A673 (cell line): ENCODE measurements around the gene SKOR1. TPM values are rescaled to one million over a fixed set of nuclear protein-coding genes. Genes with fewer than 3 reads are reported as not detected.

Experiments
- BruUV-seq: library from RNA; stranded (reverse); fragments of 400-500 nt; replicated peaks from 2 replicates; lab custom pipeline; 2021; lab: Mats Ljungman, UMichigan
- CTCF ChIA-PET: fragments of 300-600 bp; sonication (Branson Sonifier 250); formaldehyde crosslinking; loops from one replicate; lab custom pipeline; 2022; ENCODE audit warnings: antibody characterized with exemption; lab: Charles Lee
- POLR2A ChIA-PET: fragments of 300-600 bp; sonication (Branson Sonifier 250); formaldehyde crosslinking; loops from one replicate; lab custom pipeline; 2022; ENCODE audit warnings: antibody characterized with exemption; ENCODE audit not compliant: low non-redundant PET; lab: Charles Lee
- DNase-seq: peaks from one replicate; pipeline ENCODE4 v3.0.0-alpha.2; 2015; ENCODE audit warnings: low spot score
- H3K27ac ChIP-seq: fragments of 200-600 bp; sonication (generic); 2 replicates; pipeline ENCODE4 v1.5.1; 2016; ENCODE audit warnings: mixed run types, low read depth, mild to moderate bottlenecking, mixed read lengths, antibody characterized with exemption, low read length; ENCODE audit not compliant: poor library complexity, severe bottlenecking
- H3K27me3 ChIP-seq: fragments of 200-600 bp; sonication (generic); replicated peaks from 2 replicates; pipeline ENCODE4 v1.6.1; 2017; ENCODE audit warnings: mixed run types, low read depth, mild to moderate bottlenecking, mixed read lengths, antibody characterized with exemption, low read length; ENCODE audit not compliant: insufficient read depth, poor library complexity
- H3K36me3 ChIP-seq: fragments of 200-600 bp; sonication (generic); 2 replicates; pipeline ENCODE4 v1.6.1; 2016; ENCODE audit warnings: mixed run types, mild to moderate bottlenecking, mixed read lengths, antibody characterized with exemption, low read length; ENCODE audit not compliant: insufficient read depth, poor library complexity, severe bottlenecking
- H3K4me1 ChIP-seq: fragments of 200-600 bp; sonication (generic); 2 replicates; pipeline ENCODE4 v1.6.1; 2017; ENCODE audit warnings: mixed run types, mild to moderate bottlenecking, mixed read lengths, antibody characterized with exemption, low read length; ENCODE audit not compliant: insufficient read depth, poor library complexity, severe bottlenecking
- H3K4me3 ChIP-seq: fragments of 200-600 bp; sonication (generic); 2 replicates; pipeline ENCODE4 v1.5.1; 2016; ENCODE audit warnings: low read depth, mixed run types, mild to moderate bottlenecking, mixed read lengths, low read length; ENCODE audit not compliant: poor library complexity, severe bottlenecking
- H3K9me3 ChIP-seq: fragments of 200-600 bp; sonication (generic); 2 replicates; pipeline ENCODE4 v1.6.1; 2016; ENCODE audit warnings: mixed run types, low read depth, mild to moderate bottlenecking, mixed read lengths, antibody characterized with exemption, low read length; ENCODE audit not compliant: poor library complexity, severe bottlenecking
- CTCF ChIP-seq: fragments of 300-800, 200-600 bp; sonication (generic); conservative IDR thresholded peaks from 2 replicates; pipeline ENCODE4 v1.5.1; 2017; ENCODE audit warnings: low read depth, mild to moderate bottlenecking, antibody characterized with exemption, low read length, moderate library complexity, mixed read lengths
- EZH2 ChIP-seq: fragments of 200-600 bp; sonication (generic); IDR thresholded peaks from 2 replicates; pipeline ENCODE4 v1.6.1; 2017; ENCODE audit warnings: borderline replicate concordance, low read depth, mild to moderate bottlenecking, mixed read lengths, antibody characterized with exemption, low read length; ENCODE audit not compliant: poor library complexity, severe bottlenecking
- intact Hi-C: fragments of 100-400 bp; cut with micrococcal nuclease; formaldehyde crosslinking; loops from one replicate; pipeline ENCODE4 v1.10.0; 2022; ENCODE audit not compliant: unreplicated experiment
- total RNA-seq: library from RNA; stranded (reverse); gene quantifications from 2 replicates; pipeline ENCODE4 v1.2.3, GENCODE V29; 2021

The SKOR1 gene
- total RNA-seq, 1 experiment from 2014 or later = 0.21 TPM

GRCh38 chr15:67865766-67866165, 40.5 kb downstream of the SKOR1 start:
- CTCF ChIA-PET = no interaction called here
- H3K36me3 ChIP-seq = no peaks in the 10 kb centered on the region
- no TSS peak for BruUV-seq
- no peak overlapping the region for H3K4me3 ChIP-seq
- POLR2A ChIA-PET = no interaction called here
- H3K4me1 ChIP-seq = no peaks in the 10 kb centered on the region
- TF ChIP-seq EZH2 = no peak
- no peak for TF ChIP-seq CTCF
- no peaks in the 10 kb centered on the region for H3K9me3 ChIP-seq
- no peak overlapping the region for H3K27ac ChIP-seq
- no peak for DNase-seq
- intact Hi-C loops = no loop called here
- no peaks in the 10 kb centered on the region for H3K27me3 ChIP-seq

- TF ChIP-seq EZH2 (no peak), CTCF (no peak)
- no peaks in the 10 kb centered on the region for H3K4me1 ChIP-seq
- H3K36me3 ChIP-seq = no peaks in the 10 kb centered on the region
- DNase-seq = no peak
- H3K27me3 ChIP-seq = no peaks in the 10 kb centered on the region
- ChIA-PET POLR2A (no interaction called here), CTCF (no interaction called here)
- no peaks in the 10 kb centered on the region for H3K9me3 ChIP-seq
- no peak overlapping the region for H3K27ac ChIP-seq
- intact Hi-C loops = no loop called here
- BruUV-seq = no TSS peak
- H3K4me3 ChIP-seq = no peak overlapping the region
Measured at GRCh38 chr15:67869701-67870100, 44.4 kb downstream of the SKOR1 start.

- intact Hi-C loops = no loop called here
- Histone ChIP-seq H3K27ac (no peak overlapping the region), H3K36me3 (no peaks in the 10 kb centered on the region), H3K4me3 (no peak overlapping the region), H3K27me3 (no peaks in the 10 kb centered on the region), H3K9me3 (no peaks in the 10 kb centered on the region), H3K4me1 (no peaks in the 10 kb centered on the region)
- no peak for TF ChIP-seq EZH2
- no peak for TF ChIP-seq CTCF
- CTCF ChIA-PET = no interaction called here
- POLR2A ChIA-PET = no interaction called here
- no TSS peak for BruUV-seq
- no peak for DNase-seq
Measured at GRCh38 chr15:67870868-67871408, 45.6 kb downstream of the SKOR1 start.
